Measurements from ENCODE around the gene BTNL3. TPM values are rescaled to one million over a fixed set of nuclear protein-coding genes. Genes with fewer than 3 reads are reported as not detected.
"Not testable (repeated sequence)": the region's sequence is repeated elsewhere in the genome, so short reads cannot be mapped to it uniquely, and the experiment has no call there.

The BTNL3 gene
- total RNA-seq, 1 donor from 2014 or later = 0.36 TPM

DNA sequence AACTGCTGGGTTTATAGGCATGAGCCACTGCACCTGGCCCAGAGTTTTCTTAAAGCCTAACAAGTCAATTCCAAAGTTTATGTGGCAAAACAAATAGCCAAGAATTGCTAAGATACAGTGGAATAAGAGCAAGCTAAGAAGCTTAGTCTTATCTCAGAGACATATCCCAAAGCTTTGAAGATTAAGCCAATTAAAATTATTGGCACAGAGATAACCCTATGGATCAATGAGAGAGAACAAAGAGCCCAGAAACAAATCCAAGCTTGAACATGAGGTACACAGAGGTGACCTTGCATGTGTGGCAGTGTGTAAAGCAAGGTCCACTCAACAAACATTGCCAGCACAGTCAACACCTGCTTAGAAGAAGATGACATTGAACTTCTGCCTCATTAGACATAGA is 13.3 kb downstream of the BTNL3 start:
- Mint-ChIP-seq H3K4me3 (ENCODE audit: unreplicated experiment) (no peak overlapping the region), H3K27ac (ENCODE audit: unreplicated experiment) (no peak overlapping the region), H3K27me3 (ENCODE audit: unreplicated experiment) (no peaks in the 10 kb centered on the region), H3K36me3 (ENCODE audit: low read depth, unreplicated experiment) (no peaks in the 10 kb centered on the region), H3K9me3 (ENCODE audit: unreplicated experiment) (no peaks in the 10 kb centered on the region), H3K4me1 (ENCODE audit: unreplicated experiment) (no peaks in the 10 kb centered on the region)
- no peak for TF ChIP-seq CTCF (IDR thresholded peaks at IDR 0.05; ENCODE audit: unreplicated experiment)
- DNase-seq (ENCODE audit: low spot score) = no peak

DNA sequence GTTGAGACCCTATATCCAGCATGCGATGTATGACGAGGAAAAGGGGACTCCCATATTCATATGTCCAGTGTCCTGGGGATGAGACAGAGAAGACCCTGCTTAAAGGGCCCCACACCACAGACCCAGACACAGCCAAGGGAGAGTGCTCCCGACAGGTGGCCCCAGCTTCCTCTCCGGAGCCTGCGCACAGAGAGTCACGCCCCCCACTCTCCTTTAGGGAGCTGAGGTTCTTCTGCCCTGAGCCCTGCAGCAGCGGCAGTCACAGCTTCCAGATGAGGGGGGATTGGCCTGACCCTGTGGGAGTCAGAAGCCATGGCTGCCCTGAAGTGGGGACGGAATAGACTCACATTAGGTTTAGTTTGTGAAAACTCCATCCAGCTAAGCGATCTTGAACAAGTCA is 17.1 kb downstream of the BTNL3 start:
- Mint-ChIP-seq H3K27ac (ENCODE audit: unreplicated experiment) (no peak overlapping the region), H3K36me3 (ENCODE audit: low read depth, unreplicated experiment) (no peaks in the 10 kb centered on the region), H3K4me1 (ENCODE audit: unreplicated experiment) (no peaks in the 10 kb centered on the region), H3K9me3 (ENCODE audit: unreplicated experiment) (no peaks in the 10 kb centered on the region), H3K27me3 (ENCODE audit: unreplicated experiment) (no peaks in the 10 kb centered on the region), H3K4me3 (ENCODE audit: unreplicated experiment) (no peak overlapping the region)
- no peak for TF ChIP-seq CTCF (IDR thresholded peaks at IDR 0.05; ENCODE audit: unreplicated experiment)
- no peak for DNase-seq (ENCODE audit: low spot score)

- Mint-ChIP-seq H3K4me1 (ENCODE audit: unreplicated experiment) (no peaks in the 10 kb centered on the region), H3K27ac (ENCODE audit: unreplicated experiment) (no peak overlapping the region), H3K9me3 (ENCODE audit: unreplicated experiment) (no peaks in the 10 kb centered on the region), H3K36me3 (ENCODE audit: low read depth, unreplicated experiment) (no peaks in the 10 kb centered on the region), H3K4me3 (ENCODE audit: unreplicated experiment) (no peak overlapping the region), H3K27me3 (ENCODE audit: unreplicated experiment) (peaks cover 2% of the 10 kb centered on the region)
- no peak for DNase-seq (ENCODE audit: low spot score)
- no peak for TF ChIP-seq CTCF (IDR thresholded peaks at IDR 0.05; ENCODE audit: unreplicated experiment)
Measured at GRCh38 chr5:181008136-181008535, 19.5 kb downstream of the BTNL3 start.

DNA sequence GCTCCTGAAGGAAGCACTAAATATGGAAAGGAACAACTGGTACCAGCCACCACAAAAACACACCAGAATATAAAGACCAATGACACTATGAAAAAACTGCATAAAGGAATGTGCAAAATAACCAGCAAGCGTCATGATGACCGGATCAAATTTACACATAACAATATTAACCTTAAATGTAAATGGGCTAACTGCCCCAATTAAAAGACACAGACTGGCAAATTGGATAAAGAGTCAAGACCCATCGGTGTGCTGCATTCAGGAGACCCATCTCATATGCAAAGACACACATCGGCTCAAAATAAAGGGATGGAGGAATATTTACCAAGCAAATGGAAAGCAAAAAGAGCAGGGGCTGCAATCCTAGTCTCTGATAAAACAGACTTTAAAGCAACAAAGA is 21.4 kb downstream of the BTNL3 start:
- H3K27me3 Mint-ChIP-seq (ENCODE audit: unreplicated experiment); H3K4me3 Mint-ChIP-seq (ENCODE audit: unreplicated experiment); H3K9me3 Mint-ChIP-seq (ENCODE audit: unreplicated experiment); DNase-seq (ENCODE audit: low spot score); H3K4me1 Mint-ChIP-seq (ENCODE audit: unreplicated experiment); H3K36me3 Mint-ChIP-seq (ENCODE audit: low read depth, unreplicated experiment); H3K27ac Mint-ChIP-seq (ENCODE audit: unreplicated experiment): not testable (repeated sequence)

DNA sequence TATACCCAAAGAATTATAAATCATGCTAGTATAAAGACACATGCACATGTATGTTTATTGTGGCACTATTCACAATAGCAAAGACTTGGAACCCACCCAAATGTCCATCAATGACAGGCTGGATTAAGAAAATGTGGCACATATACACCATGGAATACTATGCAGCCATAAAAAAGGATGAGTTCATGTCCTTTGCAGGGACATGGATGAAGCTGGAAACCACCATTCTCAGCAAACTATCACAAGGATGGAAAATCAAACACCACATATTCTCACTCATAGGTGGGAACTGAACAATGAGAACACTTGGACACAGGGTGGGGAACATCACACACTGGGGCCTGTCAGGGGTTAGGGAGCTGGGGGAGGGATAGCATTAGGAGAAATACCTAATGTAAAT is 26.0 kb downstream of the BTNL3 start:
- not testable (repeated sequence) for H3K9me3 Mint-ChIP-seq (ENCODE audit: unreplicated experiment); H3K4me1 Mint-ChIP-seq (ENCODE audit: unreplicated experiment); H3K27ac Mint-ChIP-seq (ENCODE audit: unreplicated experiment); DNase-seq (ENCODE audit: low spot score); H3K4me3 Mint-ChIP-seq (ENCODE audit: unreplicated experiment); H3K36me3 Mint-ChIP-seq (ENCODE audit: low read depth, unreplicated experiment); H3K27me3 Mint-ChIP-seq (ENCODE audit: unreplicated experiment)

DNA sequence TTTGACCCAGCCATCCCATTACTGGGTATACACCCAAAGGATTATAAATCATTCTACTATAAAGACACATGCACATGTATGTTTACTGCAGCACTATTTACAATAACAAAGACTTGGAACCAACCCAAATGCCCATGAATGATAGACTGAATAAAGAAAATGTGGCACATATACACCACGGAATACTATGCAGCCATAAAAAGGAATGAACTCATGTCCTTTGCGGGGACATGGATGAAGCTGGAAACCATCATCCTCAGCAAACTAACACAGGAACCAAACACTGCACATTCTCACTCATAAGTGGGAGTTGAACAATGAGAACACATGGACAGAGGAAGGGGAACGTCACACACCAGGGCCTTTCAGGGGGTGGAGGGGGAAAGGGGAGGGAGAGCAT is 28.8 kb downstream of the BTNL3 start:
- H3K9me3 Mint-ChIP-seq (ENCODE audit: unreplicated experiment); DNase-seq (ENCODE audit: low spot score); H3K4me3 Mint-ChIP-seq (ENCODE audit: unreplicated experiment); H3K4me1 Mint-ChIP-seq (ENCODE audit: unreplicated experiment); H3K27ac Mint-ChIP-seq (ENCODE audit: unreplicated experiment); H3K36me3 Mint-ChIP-seq (ENCODE audit: low read depth, unreplicated experiment); H3K27me3 Mint-ChIP-seq (ENCODE audit: unreplicated experiment): not testable (repeated sequence)

GRCh38 chr5:181020688-181021087 is 32.0 kb downstream of the BTNL3 start:
- DNase-seq (ENCODE audit: low spot score) = no peak
- Mint-ChIP-seq H3K4me1 (ENCODE audit: unreplicated experiment) (no peaks in the 10 kb centered on the region), H3K9me3 (ENCODE audit: unreplicated experiment) (peaks cover 3% of the 10 kb centered on the region), H3K4me3 (ENCODE audit: unreplicated experiment) (no peak overlapping the region), H3K27me3 (ENCODE audit: unreplicated experiment) (peaks cover 3% of the 10 kb centered on the region), H3K36me3 (ENCODE audit: low read depth, unreplicated experiment) (peaks cover 4% of the 10 kb centered on the region), H3K27ac (ENCODE audit: unreplicated experiment) (no peak overlapping the region)
- TF ChIP-seq CTCF (IDR thresholded peaks at IDR 0.05; ENCODE audit: unreplicated experiment) = no peak
